Thyroid gland (tissue), 4 donors: ENCODE results near the gene VPS26C.

ENCODE experiments used
- CTCF ChIP-seq, 6 experiments: fragments of 200-600 bp in 3 of 6; fragments of 450-650 bp in 3 of 6; sonication (generic) in 3 of 6; IDR thresholded peaks; one replicate each; pipeline ENCODE4 v1.5.1; 2016 to 2019; ENCODE audit warnings: antibody characterized with exemption in 6 of 6, mild to moderate bottlenecking in 2 of 6, inconsistent platforms in 1 of 6, moderate library complexity in 1 of 6
- POLR2A ChIP-seq, 2 donors: fragments of 450-650 bp; IDR thresholded peaks; one replicate each; pipeline ENCODE4 v1.6.1; 2017; ENCODE audit warnings: antibody characterized with exemption in 2 of 2, mild to moderate bottlenecking in 2 of 2, moderate library complexity in 1 of 2

DNA sequence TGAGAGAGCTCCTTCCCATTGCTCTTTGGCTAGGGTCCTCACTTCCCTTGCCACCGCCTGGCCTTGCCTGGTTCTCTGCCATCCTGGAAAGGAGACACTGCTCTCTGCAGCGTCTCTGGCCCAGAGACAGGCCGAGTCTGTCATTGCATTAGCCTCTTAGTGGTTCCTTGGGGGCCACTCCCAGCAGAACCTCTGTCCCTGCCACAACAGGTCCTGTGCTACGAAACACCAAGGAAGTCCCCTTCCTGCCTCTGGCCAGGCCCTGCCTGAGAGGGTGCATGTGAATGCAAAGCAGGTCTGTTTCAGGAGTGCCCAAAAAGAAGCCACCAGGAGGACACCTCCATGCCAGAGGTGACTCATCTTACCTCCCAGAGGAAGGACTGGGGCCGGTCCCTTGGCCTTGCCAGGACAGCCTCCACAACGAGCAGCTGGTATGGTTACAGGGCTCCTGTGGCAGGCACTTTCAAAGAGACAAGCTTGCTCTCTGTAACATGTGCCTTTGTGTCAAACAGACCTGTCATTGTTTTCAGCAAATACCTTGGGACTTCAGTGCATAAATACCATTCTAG, 59.6 kb downstream of the VPS26C start:
- peak in 1 of 6 experiments; percentile 11 for TF ChIP-seq CTCF (IDR thresholded peaks at IDR 0.05)
- TF ChIP-seq POLR2A (IDR thresholded peaks at IDR 0.05), result no peak
